Ureter (tissue), 1 donor: ENCODE results near the gene CTAG2. TPM values are rescaled to one million over a fixed set of nuclear protein-coding genes. Genes with fewer than 3 reads are reported as not detected.
"Not testable (repeated sequence)": the region's sequence is repeated elsewhere in the genome, so short reads cannot be mapped to it uniquely, and the experiment has no call there.

Experiments used
- DNase-seq: peaks from one replicate; pipeline ENCODE4 v3.0.0-alpha.2; 2020; ENCODE audit warnings: low spot score
- total RNA-seq: library from RNA; stranded (reverse); gene quantifications from one replicate; pipeline ENCODE4 v1.2.4, GENCODE V29; 2023
- donor health status: DM: yes; HTN: yes; CAD: no.

CTAG2 gene
- total RNA-seq, result not detected

DNA sequence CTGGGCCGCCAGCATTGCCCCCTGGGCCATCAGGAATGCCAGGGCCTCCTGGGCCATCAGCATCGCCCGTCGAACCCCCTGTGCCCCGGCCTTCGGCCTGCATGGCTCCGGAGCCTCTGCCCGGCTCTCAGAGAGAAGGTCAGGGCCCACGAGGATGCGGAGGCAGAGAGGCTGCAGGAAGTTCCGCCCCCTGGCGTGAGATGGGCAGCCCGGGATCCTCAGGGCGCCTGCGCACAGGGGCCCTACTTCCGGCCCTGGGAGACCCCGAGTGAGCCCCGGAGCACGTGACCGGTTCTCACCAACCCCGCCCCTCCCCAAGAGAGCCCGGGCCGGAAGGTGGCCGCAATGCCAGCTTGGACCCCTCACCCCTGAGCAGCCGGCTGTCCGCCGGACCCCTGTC lies at the start of gene CTAG2:
TSS of gene CTAG2 (minus strand) at position 167 of the 400 bp plus-strand sequence. CDS start at position 103, 64 bp downstream.
- DNase-seq, result not testable (repeated sequence)

DNA sequence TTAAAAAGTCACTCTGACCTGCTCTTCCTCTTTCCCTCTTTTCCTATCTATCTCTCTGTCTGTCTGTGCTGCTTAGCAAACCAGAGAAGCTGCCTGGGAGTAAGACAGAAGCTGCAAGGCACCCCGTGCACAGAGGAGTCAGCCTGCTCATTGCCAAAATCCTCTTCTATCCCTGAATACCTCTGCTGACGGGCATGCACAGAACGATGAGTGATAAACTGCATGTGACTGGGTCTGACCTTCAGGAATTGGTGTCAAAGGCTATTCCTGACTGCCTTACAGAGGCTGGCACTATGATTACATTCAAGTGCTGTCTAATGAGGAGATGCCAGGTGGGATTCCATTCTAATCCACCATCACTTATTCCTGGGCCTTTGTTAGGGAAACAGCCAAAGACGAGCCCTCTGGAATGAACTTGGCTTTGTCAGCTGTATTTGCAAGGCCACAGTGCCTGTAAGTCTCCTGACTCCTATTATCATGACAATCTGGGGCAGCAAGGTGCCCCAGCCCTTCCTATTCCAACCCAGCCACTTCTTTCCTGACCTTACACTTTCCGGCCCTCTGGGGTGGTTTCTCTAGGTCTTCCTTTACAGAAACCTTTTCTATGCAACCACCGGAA lies 45.4 kb upstream of the CTAG2 start:
- DNase-seq, result no peak

DNA sequence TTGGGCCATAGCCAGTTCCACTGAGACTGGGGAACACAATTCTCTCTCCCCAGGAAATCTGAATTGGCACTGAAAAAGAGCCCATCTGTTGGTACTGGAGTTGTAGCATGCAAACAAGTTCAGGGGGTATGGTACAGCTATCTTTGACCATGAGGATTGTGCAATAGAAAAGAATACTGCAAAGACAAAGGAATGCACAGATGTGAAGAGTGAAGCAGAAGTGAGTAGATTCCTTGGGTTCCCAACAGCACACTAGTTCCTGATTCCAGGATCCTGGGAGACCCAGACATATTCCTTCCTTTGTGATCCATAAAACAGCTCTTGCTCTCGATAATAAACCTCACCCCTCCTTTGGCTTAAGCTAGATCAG lies 43.3 kb upstream of the CTAG2 start:
- DNase-seq, result no peak

DNA sequence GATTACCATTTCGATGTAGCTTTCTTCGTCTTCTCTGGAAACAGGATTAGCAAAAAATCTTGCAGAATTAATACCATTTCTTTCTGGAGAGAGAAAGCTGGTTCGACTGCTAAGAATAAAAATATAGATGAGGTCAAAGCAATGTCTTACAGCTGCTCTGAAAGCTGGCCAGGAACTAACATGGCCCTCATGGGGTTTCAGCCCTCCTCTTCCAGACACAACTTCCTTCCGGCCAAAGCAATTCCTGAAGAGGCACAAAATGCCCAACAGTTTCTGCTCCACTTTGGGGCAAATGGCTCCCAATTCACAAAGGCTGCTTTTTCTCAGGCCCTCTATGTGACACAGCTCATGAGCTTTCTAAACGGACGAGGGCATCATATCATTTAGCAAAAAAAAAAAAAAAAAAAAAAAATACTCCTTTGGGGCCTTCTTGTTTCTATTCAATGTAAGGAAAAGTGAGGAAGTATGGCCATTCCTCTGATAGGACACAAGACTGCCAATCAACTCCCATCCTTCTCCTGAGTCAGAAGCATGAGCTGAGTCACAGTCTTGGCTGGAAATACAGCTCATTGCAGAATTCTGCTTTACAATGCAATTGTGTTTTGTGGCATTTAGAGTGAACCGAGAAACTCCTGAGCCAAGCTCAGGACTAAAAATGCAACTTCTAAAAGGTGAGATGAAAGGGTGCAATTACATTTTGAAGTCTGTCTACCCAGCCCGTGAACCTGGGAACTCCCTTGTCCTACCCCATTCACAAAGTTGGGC lies 42.7 kb upstream of the CTAG2 start:
- no peak for DNase-seq

DNA sequence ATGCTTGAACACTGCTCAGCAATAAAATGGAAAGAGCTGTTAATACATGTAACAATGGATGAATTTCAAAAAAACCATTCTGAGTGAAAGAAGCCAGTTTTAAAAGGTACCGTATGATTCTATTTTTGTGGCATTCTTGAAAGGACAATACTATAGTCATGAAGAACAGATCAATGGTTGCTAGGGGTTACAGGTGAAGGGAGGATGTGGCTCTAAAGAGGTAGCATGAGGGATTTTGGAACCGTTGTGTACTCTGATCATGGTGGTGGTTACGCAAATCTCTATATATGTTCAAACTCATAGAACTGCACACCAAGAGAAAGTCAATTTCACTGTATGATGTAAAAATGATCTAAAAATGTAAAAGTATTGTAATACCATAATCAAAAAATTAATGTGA lies 40.0 kb upstream of the CTAG2 start:
- no peak for DNase-seq

DNA sequence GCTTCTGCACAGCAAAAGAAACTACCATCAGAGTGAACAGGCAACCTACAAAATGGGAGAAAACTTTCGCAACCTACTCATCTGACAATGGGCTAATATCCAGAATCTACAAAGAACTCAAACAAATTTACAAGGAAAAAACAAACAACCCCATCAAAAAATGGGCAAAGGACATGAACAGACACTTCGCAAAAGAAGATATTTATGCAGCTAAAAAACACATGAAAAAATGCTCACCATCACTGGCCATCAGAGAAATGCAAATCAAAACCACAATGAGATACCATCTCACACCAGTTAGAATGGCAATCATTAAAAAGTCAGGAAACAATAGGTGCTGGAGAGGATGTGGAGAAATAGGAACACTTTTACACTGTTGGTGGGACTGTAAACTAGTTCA lies 37.1 kb upstream of the CTAG2 start:
- not testable (repeated sequence) for DNase-seq

DNA sequence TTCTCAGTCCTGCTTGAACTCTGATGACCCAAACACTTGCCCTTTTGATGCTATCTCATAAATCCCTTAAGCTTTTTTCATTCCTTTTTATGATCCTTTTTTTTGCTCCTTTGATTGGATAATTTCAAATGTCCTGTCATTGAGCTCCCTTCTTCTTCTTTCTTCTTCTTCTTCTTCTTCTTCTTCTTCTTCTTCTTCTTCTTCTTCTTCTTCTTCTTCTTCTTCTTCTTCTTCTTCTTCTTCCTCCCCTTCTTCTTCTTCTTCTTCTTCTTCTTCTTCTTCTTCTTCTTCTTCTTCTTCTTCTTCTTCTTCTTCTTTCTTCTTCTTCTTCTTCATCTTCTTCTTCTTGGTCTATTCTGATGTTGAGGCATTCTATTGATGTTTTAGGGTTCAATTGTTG lies 18.7 kb upstream of the CTAG2 start:
- DNase-seq, result not testable (repeated sequence)

DNA sequence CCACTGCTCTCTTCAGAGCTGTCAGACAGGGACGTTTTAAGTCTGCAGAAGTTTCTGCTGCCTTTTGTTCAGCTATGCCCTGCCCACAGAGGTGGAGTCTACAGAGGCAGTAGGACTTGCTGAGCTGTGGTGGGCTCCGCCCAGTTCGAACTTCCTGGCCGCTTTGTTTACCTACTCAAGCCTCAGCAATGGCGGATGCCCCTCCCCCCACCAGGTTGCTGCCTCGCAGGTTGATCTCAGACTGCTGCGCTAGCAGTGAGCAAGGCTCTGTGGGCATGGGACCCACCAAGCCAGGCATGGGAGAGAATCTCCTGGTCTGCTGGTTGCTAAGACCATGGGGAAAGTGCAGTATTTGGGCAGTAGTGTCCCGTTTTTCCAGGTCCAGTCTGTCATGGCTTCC lies 17.5 kb upstream of the CTAG2 start:
- not testable (repeated sequence) for DNase-seq

DNA sequence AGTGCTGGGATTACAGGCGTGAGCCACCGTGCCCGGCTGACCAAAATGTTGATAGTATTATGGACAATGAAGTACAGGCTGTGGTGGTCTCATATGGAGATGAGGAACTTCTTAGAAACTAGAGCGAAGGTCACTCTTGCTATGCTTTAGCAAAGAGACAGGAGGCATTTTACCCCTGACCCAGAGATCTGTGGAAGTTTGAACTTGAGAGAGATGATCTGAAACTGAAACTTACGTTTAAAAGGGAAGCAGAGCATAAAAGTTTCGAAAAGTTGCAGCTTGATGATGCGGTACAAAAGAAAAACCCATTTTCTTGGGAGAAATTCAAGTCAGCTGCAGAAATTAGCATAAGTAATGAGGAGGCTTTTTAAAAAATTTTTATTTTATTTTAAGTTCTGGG lies 8.5 kb upstream of the CTAG2 start:
- no peak for DNase-seq

DNA sequence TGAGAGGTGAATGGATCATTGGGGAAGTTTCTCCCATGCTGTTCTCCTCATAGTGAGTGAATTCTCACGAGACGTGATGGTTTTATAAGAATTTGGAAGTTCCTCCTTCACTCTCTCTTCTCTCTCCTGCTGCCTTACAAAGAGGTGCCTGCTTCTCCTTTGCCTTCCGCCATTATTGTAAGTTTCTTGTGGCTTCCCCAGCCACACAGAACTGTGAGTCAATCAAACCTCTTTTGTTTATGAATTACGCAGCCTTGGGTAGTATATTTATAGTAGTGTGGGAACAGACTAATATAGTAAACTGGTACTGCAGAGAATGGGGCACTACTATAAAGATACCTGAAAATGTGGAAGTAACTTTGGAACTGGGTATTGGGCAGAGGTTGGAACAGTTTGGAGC lies 7.8 kb upstream of the CTAG2 start:
- no peak for DNase-seq

DNA sequence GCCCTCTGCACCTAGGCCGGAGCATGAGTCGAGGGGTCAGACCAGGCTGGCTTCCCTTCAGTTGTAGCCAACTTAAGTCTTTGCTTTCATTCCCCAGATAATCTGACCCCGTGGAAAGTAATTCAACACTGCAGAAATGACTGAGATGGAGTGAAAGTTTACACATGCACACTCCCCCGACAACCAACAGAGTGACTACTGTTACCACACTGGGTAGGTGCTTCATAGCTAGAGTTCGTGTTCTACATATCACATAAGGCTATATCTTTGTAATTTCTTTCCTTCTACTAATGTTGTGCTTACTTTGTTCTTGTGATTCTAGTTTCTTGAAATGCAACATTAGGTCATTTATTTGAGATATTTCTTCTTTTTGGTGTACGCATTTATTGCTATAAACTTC lies 7.2 kb upstream of the CTAG2 start:
- DNase-seq, result no peak

DNA sequence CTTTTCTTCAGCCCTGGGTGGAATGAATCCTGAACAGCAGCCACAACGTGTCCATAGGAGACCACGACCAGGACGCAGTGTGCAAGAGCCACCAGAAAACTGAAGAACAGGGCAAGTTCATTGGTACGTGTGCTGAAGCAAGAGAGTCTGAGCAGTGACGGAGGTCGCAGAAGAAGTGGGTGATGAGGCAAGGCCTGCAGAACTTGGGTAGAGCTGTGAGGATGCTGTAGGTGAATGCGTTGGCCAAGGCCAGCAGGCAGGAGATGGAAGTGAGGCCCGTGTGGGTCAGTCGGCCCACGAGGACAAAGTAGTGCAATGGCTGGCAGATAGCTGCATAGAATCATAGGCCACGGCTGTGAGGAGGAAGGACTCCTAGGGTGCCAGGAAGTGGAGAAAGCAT lies 5.6 kb upstream of the CTAG2 start:
- DNase-seq, result no peak

DNA sequence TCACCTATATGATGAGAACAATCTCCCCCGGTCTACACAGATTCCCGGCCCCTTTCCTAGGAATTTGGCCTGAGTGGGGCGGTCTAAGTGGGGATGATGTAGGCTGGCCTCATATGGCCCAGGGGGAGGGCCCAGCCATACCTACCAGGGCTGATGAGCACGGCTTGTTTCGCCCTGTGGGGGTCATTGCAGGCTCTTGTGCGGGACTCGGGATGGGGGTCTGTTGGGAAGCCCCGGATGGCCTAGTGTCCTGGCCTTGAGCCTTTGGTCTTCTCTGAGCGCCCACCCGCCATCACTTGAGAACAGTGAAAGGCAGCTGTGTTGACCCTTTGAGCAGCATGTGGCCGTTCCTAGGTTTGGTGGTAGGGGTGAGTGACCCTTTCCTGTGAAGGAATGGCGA lies 4.8 kb upstream of the CTAG2 start:
- DNase-seq, result no peak

DNA sequence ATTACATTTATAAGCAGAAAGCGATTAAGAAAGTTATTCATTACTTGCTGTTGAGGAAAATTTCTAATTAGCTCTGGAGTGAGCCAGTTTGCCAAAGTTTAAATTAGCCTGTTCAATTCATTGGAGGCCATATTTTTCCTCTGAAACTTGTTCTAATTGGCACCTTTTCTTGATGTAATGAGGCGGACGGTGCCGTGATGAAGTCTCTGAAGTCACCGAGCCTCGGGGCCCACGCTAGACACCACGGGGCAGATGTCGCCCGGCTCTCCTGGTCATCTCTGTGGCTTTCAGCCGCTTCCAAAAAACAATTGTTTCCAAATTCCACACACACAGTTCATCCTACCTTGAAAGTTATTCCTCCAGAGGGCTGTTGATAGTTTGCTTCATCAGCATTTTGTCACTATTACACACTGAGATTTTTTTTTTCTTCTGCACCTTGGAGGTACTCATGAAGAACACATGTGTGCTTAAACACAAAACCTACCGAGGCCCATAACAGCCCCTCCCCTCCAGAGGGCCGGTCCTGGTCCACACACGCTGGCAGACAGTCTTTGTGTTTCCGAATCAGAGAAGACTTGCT lies 3.9 kb upstream of the CTAG2 start:
- DNase-seq, result no peak

DNA sequence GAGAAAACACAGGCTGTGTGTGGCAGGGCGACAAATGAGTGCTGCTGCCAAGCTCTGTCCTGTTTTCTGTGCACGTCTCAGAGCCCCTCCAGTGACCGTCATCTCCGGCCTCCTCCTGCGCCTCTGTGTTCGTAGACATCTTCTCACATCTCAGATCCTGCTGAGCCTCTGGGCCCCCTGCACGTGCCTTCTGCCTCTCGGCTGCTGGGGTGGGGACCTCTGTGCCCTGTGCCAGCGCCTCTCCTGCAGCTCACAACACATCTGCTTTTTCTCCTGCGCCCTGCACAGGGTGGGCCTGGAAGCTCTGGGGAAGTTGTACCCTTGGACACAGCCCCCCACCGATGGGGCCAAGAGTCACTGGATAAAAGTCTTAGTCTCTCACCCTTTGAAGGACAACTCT lies 2.4 kb upstream of the CTAG2 start:
- no peak for DNase-seq

DNA sequence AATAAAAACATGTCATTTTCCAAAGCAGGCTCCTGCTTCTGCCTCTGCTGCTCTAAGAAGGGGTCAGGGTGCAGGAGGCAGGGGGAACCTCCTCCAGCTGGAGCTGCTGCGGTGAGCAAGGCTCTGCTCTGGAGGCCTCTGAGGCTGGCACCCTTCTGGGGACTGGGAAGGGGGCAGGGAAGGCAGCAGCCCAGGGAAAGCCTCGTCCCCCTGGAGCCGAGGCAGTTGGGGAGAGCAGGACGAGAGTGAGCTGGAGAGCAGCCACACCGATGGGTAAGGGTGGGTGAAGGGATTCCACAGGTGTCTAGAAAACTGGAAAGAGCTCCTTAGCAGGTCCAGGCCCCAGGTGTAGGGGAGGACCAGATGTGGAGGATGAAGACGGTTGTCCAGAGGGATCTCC lies 2.0 kb upstream of the CTAG2 start:
- DNase-seq, result no peak

DNA sequence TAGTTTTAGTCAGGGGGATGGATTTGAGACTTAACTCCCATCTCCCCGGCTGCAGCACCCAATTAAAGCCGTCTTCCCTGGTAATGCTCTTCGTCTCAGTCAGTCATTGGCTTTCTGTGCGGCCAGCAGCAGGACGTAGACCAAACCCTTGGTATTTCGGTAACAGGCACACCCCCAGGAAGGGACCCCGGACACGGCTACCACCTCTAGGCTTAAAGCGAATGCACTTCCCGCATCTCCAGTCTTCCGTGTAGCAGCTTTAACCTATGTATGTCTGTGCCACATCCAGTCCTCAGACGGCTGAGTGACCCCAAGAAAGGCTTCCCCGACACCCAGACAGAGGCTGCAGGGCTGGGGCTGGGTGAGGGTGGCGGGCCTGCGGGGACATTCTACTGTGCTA lies 1.5 kb upstream of the CTAG2 start:
- DNase-seq, result no peak

DNA sequence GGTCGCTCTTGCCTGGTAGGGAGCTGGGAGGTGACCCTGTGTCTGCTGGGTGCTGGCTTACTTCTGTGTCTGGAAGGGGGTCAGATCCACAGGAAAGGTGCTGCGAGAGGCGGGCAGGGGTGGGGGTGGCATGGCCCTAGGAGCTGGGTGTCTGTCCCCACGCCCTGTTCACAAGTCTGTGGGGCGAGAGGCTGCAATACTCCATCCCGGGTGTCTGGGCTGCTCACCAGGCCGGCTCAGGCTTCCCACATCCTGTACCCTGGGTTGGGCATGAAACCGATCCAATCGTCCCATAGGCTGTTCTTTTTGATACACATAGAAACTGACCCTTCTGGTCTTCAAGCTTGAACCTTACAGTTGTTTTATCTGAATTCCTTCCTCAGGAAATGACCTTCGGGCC lies 993 bp upstream of the CTAG2 start:
- DNase-seq, result no peak

DNA sequence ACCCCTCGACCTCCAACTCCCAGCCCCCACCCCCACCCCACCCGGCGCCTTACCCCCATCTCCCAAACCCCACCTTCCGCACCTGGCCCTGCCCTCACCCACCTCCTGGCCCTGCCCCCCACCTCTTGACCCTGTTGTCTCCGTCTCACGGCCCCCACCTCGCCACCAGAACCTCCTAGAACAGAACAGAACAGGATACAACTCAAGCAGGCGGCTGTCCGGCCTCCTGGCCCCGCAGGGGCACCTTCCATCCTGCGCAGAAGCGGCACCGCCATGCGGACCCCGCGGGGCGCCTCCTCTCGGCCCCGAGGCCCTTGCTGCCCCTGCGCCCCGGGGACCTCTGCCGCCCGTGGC lies 354 bp downstream of the CTAG2 start:
- no peak for DNase-seq

DNA sequence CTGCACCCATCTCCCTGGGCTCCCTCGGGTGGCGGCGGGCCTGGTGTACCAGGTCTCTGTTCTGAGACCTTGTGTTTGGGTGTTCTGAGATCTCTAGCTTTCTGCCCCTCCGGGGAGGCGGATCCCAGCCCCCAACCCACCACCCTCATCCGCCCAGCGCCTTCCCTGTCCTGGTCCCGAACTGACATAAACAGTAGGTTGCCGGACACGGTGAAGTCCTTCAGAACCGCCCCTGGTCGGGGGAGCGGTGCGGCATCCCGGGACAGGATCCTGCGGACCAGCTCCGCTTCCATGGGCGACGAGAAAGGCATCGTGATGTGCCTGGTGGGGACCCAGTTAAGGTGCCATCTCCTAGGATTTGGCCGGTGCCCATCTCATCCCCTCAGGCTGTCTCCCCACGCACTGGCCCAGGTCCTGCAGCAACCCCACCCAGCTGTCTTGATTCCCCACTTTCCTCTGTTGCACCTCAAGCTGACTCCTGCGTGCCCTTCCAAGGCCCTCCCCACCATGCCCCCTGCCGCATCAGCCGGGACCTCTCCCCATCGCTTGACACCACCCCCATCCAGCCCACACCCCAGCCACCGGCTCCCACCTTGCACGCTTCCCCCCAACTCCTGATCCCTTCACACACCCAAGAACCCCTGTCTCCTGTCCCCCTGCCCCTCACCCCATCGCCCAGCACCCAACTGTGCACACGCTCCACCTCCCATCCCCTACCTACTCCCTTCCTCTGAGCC lies 900 bp downstream of the CTAG2 start:
- DNase-seq, result no peak

DNA sequence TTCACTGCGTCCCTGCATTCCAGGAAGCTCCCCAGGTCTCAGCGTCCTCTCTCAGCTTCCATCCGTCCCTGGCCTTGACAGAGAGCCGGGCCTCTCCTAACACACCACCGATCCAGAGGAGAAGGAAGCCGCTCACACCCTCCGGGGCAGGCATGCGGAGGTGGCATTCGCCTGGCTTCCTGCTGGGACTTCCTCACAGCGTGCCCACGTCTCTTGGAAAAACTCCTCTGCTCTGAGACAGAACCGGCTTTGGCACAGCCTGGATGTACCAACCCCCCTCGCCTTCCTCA lies 3.2 kb downstream of the CTAG2 start:
- DNase-seq, result no peak

DNA sequence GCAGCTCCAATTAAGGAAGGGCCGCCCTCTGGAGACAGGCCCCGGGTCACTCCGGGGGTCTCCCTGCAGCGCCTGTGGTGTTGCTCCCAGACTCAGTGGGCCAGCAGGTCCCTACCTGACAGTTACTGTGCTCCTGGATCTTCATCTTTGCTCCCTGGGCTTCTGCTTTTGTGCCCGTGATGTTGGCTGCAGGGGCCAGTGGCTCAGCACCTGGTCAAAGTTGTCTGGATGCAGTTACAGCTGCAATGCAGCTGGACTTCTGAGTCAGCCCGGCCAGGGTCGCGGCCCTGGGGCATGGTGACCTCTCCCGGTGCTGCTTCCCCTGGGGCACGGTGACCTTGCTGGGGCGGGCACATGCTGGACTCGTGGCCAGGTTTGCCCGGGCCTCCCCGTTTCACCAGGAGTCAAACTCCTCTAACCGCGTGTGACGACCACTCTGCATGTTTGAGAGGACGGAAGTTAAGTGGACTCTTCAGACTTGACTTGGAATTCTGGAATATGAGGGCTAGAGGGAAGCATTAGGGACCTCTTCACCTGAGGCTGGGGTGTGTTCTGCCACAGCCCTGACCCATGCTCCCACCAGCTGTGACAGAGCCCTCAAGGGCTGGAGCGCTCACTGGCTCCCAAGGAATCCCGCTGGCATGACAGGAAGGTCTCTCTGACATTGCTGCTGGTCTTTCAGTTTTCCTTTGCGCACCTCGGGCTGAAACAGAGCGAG lies 3.7 kb downstream of the CTAG2 start:
- DNase-seq, result no peak
